ENCODE measurements around the gene GAP43. TPM values are rescaled to one million over a fixed set of nuclear protein-coding genes. Genes with fewer than 3 reads are reported as not detected.
A peak's percentile ranks its signal among the peaks of the same experiment; 100 is the strongest.

GAP43 gene
- total and polyA plus RNA-seq, 3 donors from 2014 or later, result 0.62 to 0.63 (median 0.62) TPM

DNA sequence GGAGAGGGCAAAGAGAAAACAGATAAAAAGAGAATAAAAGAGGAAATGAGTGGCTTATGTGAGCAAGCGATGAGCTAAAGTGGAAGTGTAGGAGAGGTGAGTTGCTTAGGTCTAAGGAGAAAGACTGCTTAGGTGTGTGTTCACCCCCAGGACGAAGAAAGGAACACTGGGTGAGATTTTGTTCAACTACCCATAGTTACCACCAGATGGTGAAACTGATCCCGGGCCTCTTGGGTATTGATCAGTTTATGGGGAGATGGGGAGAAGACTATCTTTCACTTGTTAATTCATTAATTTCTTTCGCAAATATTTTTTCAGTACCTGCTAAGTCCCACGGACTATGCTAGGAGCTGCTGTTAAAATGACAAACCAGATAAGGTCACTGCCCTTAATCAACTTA, 33.9 kb downstream of the GAP43 start:
- peaks cover 10% of the 10 kb centered on the region for H3K4me1 ChIP-seq
- no peaks in the 10 kb centered on the region for H3K9me3 ChIP-seq
- intact Hi-C loops (cut with DNase I; ENCODE audit: low total_unique reads), result no loop called here
- DNase-seq, result no peak
- H3K27ac ChIP-seq, result peak overlapping the region in 1 of 2 donors; percentile 96
- WGBS, 2 donors, result 80 to 82% methylated on average over 5 of the region's 5 CpGs
- no peaks in the 10 kb centered on the region for H3K36me3 ChIP-seq (ENCODE audit: low read depth, missing control alignments)
- no peaks in the 10 kb centered on the region for H3K27me3 ChIP-seq
- no peak overlapping the region for H3K4me3 ChIP-seq
- TF ChIP-seq POLR2A (IDR thresholded peaks at IDR 0.05), result no peak
- TF ChIP-seq, protein P1, sequence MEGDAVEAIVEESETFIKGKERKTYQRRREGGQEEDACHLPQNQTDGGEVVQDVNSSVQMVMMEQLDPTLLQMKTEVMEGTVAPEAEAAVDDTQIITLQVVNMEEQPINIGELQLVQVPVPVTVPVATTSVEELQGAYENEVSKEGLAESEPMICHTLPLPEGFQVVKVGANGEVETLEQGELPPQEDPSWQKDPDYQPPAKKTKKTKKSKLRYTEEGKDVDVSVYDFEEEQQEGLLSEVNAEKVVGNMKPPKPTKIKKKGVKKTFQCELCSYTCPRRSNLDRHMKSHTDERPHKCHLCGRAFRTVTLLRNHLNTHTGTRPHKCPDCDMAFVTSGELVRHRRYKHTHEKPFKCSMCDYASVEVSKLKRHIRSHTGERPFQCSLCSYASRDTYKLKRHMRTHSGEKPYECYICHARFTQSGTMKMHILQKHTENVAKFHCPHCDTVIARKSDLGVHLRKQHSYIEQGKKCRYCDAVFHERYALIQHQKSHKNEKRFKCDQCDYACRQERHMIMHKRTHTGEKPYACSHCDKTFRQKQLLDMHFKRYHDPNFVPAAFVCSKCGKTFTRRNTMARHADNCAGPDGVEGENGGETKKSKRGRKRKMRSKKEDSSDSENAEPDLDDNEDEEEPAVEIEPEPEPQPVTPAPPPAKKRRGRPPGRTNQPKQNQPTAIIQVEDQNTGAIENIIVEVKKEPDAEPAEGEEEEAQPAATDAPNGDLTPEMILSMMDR (IDR thresholded peaks at IDR 0.05), result no peak

DNA sequence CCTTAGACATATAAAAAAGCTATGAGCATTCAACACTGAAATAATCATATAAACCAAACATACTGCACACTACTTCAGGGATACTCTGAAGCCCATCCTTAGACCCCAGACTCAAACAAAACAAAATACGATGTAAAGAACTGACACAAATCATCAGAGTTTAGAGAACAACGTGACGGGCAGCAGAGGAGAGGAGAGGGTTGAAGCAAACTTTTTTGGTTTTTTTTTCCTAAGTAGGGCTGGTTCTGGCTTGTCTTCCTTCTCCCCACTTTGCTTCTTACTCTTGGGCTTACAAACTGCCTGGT, 34.7 kb downstream of the GAP43 start:
- TF ChIP-seq POLR2A (IDR thresholded peaks at IDR 0.05), result no peak
- TF ChIP-seq, protein P1 (IDR thresholded peaks at IDR 0.05), result no peak
- intact Hi-C loops (cut with DNase I; ENCODE audit: low total_unique reads), result no loop called here
- H3K36me3 ChIP-seq (ENCODE audit: low read depth, missing control alignments), result no peaks in the 10 kb centered on the region
- H3K27me3 ChIP-seq, result no peaks in the 10 kb centered on the region
- peaks cover 10% of the 10 kb centered on the region for H3K4me1 ChIP-seq
- peak overlapping the region; percentile 81 to 84 for H3K4me3 ChIP-seq
- no peak for DNase-seq
- H3K27ac ChIP-seq, result peak overlapping the region; percentile 92 to 96
- no peaks in the 10 kb centered on the region for H3K9me3 ChIP-seq
- 3 to 8% methylated on average over 3 of the region's 3 CpGs for WGBS, 2 donors

DNA sequence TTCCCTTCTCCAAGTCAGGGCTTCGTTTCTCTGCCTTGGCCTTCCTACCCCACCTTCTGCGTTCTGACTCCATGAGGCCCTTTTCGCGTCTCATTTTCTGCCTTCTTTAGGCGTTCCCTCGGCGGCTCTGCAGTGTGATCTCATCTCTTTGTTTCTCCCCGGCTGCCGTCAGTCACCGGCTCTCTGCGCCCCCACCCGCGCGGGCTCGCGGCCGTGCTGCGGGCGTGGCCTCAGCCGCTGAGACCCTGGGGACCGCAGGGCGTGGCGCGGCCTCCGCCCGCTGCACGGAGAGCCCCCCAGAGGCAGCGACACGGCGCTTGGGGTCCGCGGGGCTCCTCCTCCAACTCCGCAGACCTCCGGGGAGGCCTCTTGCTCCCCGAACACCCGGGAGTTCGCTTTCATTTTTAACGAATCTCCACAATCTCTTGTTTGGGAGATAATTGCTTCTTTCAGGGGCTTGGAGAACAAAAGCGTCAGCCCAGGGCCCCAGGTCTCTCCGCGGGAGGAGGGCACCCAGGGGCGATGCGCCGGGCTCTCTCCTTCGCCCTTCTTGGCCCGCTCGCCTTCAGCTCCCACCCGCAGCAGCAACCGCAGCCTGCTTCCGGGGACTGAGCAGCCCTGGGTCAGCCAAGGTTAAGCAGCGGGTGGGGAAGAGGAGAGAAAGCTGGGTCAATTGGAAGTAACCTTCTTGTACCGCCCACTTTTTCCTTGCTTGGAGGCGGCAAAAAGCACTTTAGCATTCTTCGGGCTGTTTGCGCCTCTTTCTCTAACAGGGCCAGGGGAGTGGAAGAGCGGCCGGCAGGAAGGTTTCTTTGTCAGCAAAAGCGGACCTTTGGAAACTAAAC, 35.2 kb downstream of the GAP43 start:
- Histone ChIP-seq H3K27ac (peak overlapping the region; percentile 92 to 96), H3K4me1 (peaks cover 10% of the 10 kb centered on the region), H3K4me3 (peak overlapping the region; percentile 81 to 84), H3K9me3 (no peaks in the 10 kb centered on the region), H3K36me3 (ENCODE audit: low read depth, missing control alignments) (no peaks in the 10 kb centered on the region), H3K27me3 (no peaks in the 10 kb centered on the region)
- TF ChIP-seq POLR2A (IDR thresholded peaks at IDR 0.05), result no peak
- TF ChIP-seq, protein P1 (IDR thresholded peaks at IDR 0.05), result no peak
- intact Hi-C loops (cut with DNase I; ENCODE audit: low total_unique reads), result no loop called here
- WGBS, 2 donors, result 0 to 1% methylated on average over 46 to 58 of the region's 58 CpGs
- peak; percentile 87 for DNase-seq

DNA sequence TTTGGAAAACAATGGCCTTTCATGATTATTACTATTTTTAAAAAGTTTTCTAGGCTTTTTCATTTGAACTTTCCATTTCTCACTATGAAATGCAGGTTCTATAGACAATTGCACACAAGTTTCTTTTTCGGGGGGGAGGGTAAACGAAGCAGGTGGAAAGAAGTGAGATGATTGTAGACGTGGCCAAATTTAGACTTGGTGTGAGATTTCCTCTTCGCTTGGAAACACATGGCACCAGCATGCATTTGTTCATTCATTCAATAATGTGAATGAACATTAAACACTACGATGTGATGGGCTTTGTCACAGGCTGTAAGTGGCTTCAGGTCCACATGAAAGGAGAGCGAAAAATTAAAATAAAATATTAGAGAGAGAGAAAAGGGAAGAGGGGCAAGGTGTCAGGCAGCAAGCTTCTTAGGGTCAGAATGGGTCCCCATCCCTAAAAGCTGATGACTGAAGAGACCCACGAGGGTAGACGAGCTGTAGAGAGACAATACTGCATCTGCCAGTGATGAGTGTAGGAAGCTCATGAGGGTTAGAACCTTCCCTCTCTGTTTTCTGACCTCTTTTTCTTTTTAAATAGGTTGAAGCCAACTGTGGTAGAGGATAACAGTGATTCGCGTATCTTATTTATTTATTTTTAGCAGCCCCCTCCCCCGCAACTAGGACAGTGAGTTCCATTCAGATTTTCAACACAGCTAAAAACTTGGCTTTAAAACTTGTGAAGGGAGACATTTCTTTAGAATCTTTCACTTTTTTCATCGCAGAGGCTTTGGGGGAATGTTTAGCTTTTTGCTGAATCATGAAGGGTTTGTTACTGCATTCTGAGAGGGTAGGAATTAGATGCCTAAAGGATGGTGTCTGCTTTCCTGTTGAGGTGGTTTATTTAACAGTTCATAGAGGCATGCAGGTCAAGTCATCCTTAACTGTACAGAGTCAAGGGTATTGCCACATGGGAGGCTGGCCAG, 36.2 kb downstream of the GAP43 start:
- Histone ChIP-seq H3K4me3 (peak overlapping the region; percentile 81 to 84), H3K4me1 (peaks cover 10% of the 10 kb centered on the region), H3K27ac (peak overlapping the region; percentile 92 to 96), H3K36me3 (ENCODE audit: low read depth, missing control alignments) (no peaks in the 10 kb centered on the region), H3K27me3 (no peaks in the 10 kb centered on the region), H3K9me3 (no peaks in the 10 kb centered on the region)
- TF ChIP-seq, protein P1 (IDR thresholded peaks at IDR 0.05), result no peak
- no peak for TF ChIP-seq POLR2A (IDR thresholded peaks at IDR 0.05)
- intact Hi-C loops (cut with DNase I; ENCODE audit: low total_unique reads), result no loop called here
- no peak for DNase-seq
- WGBS, 2 donors, result 20 to 34% methylated on average over 12 of the region's 12 CpGs
